GM18907 (cell line): ENCODE measurements around the gene MYOCD.
"Not testable (repeated sequence)": the region's sequence is repeated elsewhere in the genome, so short reads cannot be mapped to it uniquely, and the experiment has no call there.

ENCODE experiments used
- ATAC-seq: cut with Tn5 transposase; IDR thresholded peaks from one replicate; pipeline ENCODE4 v1.9.1; 2021; ENCODE audit warnings: mild to moderate bottlenecking, moderate library complexity; ENCODE audit not compliant: unreplicated experiment

MYOCD gene

GRCh38 chr17:12665263-12666210 lies at the start of gene MYOCD:
MYOCD (plus strand) TSS chr17:12665890; CDS start chr17:12666189, 299 bp downstream.
- no peak for ATAC-seq

- no peak for ATAC-seq
These were observed 49.5 kb upstream of the MYOCD start for GRCh38 chr17:12616161-12616560.

- no peak for ATAC-seq
These were observed 47.1 kb upstream of the MYOCD start for GRCh38 chr17:12618557-12618956.

- ATAC-seq = no peak
These were observed 46.1 kb upstream of the MYOCD start for GRCh38 chr17:12619459-12620199.

- no peak for ATAC-seq
These were observed 45.4 kb upstream of the MYOCD start for GRCh38 chr17:12620200-12620720.

GRCh38 chr17:12622726-12623125 lies 43.0 kb upstream of the MYOCD start:
- no peak for ATAC-seq

GRCh38 chr17:12623220-12623848 lies 42.4 kb upstream of the MYOCD start:
- no peak for ATAC-seq

- ATAC-seq = no peak
These were observed 41.5 kb upstream of the MYOCD start for GRCh38 chr17:12624211-12624610.

- ATAC-seq = no peak
These were observed 40.6 kb upstream of the MYOCD start for GRCh38 chr17:12625092-12625491.

GRCh38 chr17:12627177-12627629 lies 38.5 kb upstream of the MYOCD start:
- no peak for ATAC-seq

GRCh38 chr17:12627781-12628451 lies 37.8 kb upstream of the MYOCD start:
- ATAC-seq = no peak

GRCh38 chr17:12631076-12631475 lies 34.6 kb upstream of the MYOCD start:
- no peak for ATAC-seq

GRCh38 chr17:12632785-12633184 lies 32.9 kb upstream of the MYOCD start:
- ATAC-seq = no peak

- ATAC-seq = no peak
These were observed 30.8 kb upstream of the MYOCD start for GRCh38 chr17:12634789-12635414.

- not testable (repeated sequence) for ATAC-seq
These were observed 29.7 kb upstream of the MYOCD start for GRCh38 chr17:12635996-12636395.

- no peak for ATAC-seq
These were observed 28.7 kb upstream of the MYOCD start for GRCh38 chr17:12637015-12637414.

- no peak for ATAC-seq
These were observed 27.7 kb upstream of the MYOCD start for GRCh38 chr17:12637745-12638651.

GRCh38 chr17:12640364-12640763 lies 25.3 kb upstream of the MYOCD start:
- ATAC-seq = no peak

- ATAC-seq = no peak
These were observed 24.6 kb upstream of the MYOCD start for GRCh38 chr17:12641084-12641483.
